ENCODE measurements around the gene HAUS3.
"Not testable (repeated sequence)": the region's sequence is repeated elsewhere in the genome, so short reads cannot be mapped to it uniquely, and the experiment has no call there.

HAUS3 gene

DNA sequence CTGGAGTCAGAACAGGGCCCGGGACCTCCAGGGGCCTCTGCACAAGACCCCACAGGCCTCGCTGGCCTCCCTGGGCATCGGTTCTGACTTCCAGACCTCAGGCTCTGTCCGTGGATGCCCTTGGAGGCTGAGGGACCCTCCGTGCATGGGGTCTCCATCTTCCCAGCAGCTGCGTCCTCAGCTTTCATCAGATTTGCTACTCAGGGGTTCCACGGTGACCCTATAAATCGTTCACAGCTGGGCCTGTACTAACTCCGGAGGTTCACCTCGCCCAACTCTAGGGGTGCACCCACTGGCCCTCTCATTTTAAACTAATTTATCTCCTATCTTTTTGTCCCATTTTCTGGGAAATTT, 33.1 kb upstream of the HAUS3 start:
- not testable (repeated sequence) for DNase-seq

DNA sequence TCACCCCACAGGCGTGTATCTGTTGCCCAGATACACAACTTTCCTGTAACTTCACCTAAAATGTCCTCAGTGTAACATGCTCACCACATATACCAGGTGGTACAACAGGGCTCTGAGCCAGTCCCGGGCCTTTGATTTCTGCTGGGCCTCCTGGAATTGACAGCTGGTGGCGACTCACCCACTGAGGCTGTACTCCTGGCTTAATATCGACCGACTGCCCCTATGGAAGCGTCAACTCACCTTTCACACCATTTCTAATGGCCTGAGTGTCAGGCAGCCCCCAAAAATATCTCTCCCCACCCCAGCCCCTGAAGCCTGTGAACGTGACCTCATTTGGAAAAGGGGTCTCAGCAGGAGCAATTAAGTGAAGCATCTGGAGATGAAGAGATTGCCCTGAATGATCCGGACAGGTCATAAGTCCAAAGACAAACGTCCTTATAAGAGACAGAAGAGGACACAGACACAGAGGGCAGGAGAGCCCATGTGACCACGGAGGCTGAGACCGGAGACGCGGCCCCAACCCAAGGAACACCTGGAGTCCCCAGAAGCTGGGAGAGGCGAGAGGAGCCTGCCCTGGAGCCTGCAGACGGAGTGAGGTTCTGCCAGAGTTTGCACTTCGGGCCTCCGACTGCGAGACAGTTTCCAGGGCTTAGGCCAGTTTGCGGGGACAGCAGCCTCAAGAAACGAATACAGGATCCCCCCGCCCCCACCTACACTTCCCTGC, 32.6 kb upstream of the HAUS3 start:
- DNase-seq: no peak

DNA sequence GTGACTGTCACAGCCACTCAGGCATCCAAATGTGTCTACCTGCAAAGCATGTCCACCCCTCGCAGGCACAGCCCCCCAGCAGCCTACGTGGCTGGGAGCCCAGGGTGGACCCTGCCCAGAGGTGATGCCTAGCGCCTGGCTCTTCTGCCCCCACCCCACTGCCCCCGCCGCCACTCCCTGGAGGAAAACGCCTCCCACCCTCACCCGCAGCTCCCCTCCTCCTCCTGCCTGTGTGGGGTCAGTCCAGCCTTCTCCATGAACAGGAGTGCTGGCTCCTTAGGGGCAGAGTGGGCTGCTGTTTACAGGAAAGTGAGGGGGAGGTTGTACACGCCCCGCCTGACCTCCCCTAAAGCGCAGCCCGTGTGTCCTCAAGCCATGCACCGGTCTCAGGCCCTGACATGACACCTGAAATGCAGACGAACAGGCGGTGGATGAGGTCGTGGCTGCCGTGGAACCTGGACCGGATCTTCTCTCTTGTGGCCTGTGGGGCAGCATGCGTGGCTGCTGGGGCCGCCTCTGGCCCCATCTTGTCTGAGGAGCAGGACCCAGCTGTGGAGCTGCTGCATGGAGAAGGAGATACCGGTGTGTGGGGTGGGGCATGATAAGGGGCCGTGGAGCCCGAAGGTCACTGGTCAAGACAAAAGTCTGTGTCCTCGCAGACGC, 31.9 kb upstream of the HAUS3 start:
- no peak for DNase-seq

DNA sequence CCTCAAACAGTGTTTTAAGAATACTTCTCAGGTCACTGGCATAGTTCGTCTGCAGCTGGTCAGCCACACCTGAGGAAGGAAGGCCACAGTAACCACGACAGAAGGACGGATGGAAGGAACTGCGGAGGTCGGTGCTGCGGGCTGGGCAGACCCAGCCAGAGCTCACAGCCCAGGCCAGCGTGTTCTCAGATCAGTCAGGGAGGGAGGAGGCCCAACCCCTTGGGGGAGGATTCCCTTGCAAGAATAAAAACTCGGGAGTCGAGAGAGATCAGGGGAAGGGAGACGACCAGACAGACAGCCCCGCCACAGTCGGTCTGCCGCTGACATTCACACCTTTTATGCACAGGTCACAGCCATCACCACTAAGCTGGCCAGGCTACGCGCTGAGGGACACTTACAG, 31.3 kb upstream of the HAUS3 start:
- DNase-seq: no peak

DNA sequence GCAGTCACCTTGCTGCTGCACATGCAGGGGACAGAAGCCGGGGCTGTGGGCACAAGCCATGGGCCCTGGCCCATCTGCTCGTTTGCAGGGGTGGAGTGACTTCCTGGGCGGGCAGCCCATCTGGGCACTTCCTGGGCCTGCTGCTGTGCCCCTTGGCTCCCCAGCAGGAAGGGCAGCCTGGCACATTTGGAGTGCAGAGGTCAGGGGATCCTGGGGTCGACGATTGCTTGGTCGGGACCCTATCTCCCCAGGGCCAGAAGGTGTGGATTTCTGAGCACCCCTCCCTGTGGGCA, 30.9 kb upstream of the HAUS3 start:
- no peak for DNase-seq

DNA sequence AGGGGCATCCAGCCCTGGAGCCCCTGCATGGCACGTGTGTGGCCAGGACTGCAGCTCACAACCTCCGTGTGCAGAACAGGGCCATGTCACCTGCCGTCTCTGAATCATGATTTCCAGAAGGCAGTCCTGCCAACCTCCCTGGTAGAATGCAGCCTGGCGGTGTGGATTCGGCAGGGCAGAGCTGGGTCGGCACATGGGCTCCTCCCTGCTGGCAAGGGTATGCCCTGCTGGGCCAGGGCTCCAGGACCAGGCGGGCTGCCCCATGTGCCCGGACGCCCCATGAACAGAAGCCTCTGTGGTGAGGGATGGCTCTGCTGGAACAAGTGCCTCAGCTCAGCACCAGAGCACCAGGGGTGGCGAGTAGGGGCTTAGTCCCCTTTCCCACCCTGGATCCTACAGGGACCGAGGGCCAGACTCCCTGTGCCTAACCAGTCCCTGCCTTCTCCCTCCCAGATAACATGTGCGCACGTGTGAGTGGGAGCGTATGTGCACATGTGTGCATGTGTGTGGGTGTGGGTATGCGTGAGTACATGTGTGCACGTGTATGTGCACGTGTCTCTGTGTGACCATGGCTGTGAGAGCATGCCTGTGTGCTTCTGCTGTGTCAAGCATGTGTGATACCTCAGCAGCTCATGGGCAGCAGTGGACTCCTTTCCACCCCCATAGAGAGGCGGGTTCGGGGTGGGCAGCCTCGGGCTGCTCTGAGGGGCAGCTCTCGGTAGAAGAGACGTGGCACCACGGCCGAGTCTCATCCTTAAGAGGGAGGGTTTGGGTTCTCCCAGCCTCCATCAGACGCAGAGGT, 30.3 kb upstream of the HAUS3 start:
- DNase-seq: no peak

DNA sequence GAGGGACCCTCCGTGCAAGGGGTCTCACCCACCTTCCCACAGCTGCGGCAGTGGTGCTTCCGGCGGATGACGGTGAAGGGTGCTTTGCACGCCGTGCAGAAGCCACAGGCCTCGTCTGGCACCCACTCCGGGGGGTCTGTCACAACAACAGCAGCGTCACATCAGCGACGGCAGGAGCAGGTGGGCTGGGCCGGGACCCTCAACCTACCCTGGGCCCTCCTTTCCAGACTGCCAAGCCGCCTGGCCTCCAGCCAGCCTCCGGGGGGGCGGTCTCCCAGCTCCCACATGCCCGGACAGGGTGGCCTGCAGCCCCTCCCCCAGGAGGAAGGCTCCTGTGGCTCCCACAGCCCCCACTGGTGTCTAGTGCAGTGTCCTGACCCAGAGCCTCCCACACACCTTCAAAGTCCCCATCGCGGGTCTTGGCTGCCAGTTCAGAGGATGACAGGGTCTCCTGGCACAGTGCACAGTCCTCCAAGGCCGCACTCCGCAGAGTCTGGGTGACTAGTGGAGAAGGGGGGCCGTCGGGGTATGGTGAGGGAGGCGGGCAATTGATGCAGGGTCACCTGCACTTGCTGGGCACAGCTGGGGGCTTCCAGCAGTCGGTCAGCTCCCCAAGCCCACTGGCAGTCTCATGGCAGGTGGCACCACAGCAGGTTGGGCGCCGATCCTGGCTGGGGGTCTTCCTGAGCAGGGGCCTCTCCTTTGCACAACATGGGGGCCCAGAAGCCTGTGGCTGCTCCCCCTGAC, 29.5 kb upstream of the HAUS3 start:
- no peak for DNase-seq

DNA sequence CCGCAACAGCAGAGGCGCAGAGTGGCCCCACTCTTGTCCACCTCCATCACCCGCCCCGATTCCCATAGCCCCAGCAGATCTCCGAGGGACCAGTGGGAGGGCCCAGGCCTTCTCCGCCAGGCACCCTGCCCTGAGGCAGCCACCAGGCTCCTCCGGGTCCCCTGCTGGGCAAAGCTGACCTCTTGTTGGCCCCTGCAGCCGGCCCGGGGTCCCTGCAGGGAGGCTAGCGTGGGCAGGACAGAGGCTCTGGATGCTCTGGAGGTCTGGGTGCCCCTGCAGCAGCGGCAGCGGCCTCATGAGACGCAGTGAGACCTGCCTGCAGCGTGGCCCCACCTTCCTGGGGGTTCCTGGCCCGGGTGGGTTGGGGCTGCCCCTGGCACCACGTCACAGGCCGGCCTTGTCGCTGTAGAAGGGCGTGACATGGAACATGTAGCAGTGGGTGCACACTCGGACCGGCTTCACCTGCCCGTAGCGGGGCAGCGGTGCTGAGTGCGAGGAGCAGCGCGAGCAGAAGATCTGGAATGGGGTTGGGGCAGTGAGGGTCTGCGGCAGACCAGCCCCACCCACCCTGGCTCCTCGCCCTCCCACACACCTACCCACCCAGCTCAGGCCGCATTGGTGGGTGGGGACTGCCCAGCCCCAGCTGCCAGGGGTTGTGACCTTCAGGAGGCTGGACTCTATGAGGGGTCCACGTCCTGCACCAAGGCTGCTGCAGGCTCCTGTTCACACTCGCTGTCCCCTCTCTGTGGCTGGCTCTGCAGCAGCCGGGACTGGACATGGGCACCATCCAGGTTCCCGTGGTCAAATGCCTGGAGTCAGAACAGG, 28.6 kb upstream of the HAUS3 start:
- DNase-seq: no peak

DNA sequence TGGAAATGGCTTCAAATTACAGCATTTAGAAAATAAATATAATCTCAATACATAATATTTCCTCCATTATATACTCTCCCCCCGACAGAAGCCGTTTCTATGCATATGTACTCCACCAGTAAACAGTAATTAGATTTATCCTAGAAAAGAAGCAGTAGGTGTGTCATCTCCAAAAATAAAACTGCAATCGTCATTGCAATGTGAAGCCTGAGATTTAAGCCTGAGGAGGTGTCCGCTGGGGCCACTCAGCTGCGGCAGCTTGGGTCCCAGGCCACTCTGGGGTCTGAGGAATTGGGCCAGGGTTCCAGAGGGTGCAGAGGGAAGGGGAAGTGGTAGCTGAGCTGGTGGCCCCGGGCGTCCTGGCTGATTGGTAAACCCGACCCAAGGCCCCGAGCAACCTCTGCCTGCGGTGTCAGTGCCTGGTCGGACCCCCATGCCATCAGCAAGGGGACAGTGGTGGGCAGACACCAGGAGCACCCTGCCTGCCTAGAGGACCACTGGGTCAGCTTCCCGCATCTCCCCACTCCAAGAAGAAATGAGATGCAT, 27.8 kb upstream of the HAUS3 start:
- DNase-seq: no peak

DNA sequence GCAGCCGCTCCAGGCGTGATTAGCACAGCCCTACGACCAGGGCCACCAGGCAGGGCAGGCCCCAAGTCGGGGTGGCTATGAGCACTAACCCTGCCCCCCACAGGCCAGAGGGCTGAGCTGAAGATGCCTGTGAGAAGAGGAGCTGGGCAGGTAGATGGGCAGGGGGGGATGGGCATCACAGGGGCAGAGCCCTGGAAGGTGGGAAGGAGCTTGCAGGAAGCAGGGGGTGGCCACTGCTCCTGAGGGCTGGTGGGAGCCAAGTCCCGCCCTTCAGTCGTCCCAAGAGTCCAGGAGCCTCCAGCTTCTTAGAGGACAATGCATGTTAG, 27.2 kb upstream of the HAUS3 start:
- DNase-seq: no peak

DNA sequence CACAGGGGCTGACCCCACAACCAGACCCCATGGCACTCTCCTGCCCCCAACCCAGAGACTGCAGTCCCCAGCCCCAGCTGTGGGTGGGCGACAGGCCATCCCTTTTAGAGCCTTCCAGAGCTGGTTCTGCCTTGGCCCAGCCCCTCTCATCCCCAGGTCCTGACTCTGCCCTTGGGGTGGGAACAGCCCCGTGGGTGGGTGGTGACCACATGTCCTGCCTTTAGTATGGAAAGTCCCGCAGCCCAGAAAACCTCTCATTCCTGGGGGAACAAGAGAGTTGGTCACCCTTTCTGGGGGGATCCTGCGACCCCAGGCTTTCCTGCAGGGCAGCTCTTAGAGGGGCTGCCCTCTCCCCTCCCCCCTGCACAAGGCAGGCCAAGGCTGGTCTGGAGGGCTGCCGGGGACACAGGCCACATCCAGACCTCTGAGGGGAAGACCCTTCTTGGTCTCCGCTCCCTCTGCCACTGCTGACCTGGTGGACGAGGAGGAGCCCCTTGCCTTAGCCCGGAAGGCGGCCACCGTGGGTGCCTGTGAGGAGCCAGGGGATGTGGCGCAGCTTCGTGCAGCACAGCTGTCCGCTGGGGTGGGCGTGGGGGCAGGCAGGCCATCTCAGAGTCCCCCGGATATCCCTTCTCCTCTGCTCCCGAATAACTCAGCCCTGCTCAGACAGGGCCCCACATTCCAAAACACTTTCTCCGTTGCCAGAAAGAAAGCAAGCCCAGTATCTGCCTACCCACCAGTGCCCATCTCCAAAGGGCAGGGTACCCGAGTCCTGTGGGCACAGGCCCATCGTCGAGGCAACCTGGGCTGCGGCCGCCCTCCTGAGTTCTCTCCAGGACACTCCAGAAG, 26.7 kb upstream of the HAUS3 start:
- no peak for DNase-seq

DNA sequence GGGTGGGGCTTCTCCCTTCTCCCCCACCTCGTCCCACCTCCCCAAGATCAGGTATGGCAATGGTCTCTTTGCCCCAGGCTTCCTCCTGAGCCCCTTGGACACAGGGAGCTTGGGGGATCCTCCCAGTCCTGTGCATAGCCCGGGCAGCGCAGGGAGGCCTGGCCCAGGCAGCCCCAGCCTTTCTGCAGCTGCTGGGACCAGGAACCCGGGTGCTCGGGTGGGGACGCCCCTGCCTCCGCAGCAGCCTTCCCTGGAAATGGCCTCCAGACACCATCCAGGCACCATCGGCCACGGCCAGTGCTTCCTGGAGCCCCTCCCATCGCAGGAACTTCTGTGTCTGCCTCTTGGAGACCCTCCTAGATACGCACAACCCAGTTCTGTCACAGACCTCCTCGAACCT, 25.9 kb upstream of the HAUS3 start:
- DNase-seq: no peak

DNA sequence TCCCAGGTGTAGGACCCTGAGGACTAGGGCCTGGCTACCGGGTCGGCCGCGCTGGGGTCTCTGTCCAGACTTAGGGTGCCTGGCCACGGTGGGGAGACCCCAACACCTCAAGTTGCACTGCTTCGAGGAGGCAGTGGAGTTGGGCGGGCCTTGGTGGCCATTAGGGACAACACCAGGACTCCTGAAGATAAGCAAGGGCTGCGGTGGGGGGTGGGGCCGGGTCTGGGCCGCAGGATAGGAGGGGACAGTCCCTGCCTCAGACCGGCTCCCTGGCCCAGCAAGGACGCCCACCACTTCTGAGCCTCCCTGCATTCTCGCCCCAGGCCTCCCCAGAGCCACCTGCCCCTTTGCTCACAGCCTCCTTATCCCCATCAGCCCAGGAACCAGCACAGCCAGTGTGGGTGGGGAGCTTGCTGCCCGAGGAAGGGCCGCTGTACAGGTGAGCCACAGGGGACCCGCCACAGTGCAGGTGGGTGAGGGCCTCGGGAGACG, 25.4 kb upstream of the HAUS3 start:
- DNase-seq: no peak

DNA sequence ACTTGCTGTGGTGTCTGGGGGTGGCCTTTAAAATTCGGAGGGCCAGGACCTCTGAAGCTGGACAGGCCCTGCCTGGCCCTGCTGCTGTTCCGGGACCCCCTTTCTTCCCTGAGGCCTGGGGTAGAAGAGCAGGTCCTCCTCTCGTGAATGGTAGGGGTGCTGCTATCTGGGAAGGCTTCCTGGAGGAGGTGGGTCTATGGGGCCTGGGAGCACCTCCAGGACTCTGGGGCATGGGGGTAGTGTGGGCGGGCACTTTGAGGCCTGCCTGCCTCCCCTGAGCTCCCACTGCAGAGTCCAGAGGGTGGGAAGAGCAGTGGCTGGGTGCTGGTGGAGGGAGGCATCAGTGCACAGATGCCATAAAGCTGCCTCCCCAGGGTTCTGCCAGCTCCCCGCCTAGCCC, 24.9 kb upstream of the HAUS3 start:
- no peak for DNase-seq

DNA sequence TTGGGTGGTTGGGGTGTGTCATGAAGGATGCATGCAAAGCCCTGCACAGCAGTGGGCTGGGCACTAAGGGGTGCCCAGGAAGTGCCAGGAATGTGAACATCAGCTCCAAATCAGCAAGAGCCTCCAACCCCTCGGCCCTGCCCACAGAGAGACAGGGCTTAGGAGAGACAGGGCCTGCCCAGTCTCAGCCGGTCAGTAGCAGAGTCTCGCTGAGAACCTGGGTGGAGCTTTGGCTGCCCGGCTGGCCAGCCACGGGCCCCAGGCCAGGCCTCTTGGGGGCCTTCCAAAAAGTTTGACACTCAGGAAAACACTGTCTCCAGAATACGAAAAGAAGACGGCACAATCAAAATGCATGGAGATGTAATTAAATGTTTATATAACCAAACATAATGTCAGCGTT, 24.3 kb upstream of the HAUS3 start:
- DNase-seq: no peak

DNA sequence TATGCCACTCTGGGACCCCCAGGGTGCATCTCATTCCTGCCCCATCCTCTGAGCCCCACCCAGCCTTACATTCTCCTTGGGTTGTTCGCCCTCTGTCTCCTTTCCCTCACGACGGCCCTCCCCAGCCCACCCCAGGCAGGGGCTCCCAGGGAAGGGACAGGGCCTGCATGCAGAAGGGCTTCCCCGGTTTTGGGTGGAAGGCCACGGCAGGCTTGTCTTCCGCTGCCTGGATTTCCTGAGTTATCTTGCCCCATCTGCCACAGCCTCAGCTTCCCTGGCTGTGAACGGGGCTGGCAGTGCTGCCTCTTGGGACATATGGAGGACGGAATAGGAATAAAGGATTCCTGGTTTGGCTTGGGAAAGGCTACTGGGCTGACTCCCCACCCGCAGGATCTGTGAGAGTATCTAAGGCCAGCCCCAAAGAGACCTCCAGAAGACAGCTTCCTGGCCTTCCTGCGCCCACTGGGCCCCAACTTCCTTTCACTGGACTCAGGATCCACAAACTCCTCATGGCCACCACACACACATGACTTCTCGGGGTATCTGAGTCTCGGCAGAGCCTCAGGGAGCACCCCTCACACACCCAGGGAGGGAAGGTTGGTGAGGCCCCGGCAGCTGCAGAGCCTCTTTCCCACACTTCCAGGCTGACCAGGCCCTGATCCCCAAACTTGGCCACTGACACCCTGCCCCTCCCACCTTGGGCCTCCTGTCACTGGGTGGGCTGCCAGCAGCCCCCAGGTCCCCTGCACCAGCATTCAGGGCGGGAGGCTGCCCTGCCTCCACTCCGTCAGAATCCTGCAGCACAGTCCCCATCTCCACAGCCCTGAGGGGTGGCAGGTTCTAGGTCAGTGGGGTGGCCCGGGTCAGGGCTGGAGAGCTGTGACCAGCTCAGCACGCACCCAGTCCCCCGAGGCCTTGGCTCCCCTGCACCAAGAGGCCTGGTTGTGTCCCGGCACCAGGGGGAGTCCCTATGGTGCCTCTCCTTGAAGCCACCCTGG, 23.5 kb upstream of the HAUS3 start:
- no peak for DNase-seq

DNA sequence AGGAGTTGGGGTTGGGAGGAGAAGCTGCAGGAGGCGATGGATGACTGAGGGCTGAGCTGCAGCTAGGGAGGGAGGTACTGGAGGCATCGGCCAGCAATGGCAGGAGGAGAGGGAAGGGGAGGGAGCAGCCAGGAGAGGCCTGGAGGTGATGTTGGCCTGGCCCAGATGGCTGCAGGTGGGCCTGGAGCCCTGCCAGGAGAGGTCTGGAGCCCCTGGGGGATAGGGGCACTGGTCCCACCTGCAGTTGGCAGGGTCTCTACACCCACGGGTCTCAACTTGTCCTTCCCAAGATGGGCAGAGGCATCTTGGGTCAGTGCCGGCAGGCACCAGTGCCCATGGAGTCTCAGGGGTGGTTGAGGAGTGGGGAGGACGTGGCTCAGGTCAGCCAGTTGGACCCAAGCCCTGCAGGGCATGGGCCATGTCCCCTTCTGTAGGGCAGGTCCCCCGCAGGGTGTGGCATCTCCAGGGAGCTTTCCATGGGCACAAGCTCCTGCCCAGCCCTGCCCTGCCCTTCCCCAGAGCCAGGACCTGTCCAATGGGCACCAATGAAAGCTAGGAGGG, 22.6 kb upstream of the HAUS3 start:
- no peak for DNase-seq

DNA sequence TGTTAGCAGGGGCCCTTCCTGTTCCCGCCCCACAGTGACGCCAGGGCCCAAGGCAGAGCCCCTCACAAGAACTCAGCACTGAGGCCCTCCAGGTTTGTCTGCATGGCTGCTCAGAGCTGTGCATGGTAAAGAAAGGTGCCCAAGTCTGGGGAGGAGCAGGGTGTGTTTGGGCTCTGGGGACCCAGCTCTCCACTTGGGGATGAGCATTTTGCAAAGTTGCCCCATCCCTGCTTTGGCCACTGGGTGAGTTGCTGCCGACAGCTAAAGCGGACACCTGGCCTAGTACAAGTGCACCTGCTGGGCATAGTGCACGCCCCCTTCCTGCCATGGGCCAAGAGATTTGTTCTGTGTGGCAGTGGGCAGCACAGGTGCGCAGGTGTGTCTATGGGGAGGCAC, 22.0 kb upstream of the HAUS3 start:
- DNase-seq: no peak

DNA sequence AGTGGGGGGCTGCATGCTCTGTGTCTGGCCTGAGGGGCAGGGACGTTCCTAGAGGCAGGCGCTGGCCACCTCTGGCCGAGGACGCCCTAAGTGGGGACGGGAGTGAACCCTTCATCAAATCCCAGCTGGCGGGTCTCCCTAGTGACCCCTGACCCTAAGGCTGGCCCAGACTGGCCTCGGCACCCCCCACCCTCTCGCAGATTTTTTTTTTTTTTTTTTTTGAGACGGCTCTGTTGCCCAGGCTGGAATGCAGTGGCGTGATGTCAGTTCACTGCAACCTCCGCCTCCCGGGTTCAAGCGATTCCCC, 21.0 kb upstream of the HAUS3 start:
- DNase-seq: no peak

All from activated T-cell treated with anti-CD3 and anti-CD28 coated beads, Interleukin-2, amount 50 U/mL, for 1 hour (primary cell).